GM18519 (cell line): ENCODE measurements around the gene CDC25C.

Experiments
- ATAC-seq: cut with Tn5 transposase; IDR thresholded peaks from one replicate; pipeline ENCODE4 v1.9.1; 2021; ENCODE audit warnings: mild to moderate bottlenecking, moderate library complexity; ENCODE audit not compliant: unreplicated experiment, low FRiP score

The CDC25C gene

DNA sequence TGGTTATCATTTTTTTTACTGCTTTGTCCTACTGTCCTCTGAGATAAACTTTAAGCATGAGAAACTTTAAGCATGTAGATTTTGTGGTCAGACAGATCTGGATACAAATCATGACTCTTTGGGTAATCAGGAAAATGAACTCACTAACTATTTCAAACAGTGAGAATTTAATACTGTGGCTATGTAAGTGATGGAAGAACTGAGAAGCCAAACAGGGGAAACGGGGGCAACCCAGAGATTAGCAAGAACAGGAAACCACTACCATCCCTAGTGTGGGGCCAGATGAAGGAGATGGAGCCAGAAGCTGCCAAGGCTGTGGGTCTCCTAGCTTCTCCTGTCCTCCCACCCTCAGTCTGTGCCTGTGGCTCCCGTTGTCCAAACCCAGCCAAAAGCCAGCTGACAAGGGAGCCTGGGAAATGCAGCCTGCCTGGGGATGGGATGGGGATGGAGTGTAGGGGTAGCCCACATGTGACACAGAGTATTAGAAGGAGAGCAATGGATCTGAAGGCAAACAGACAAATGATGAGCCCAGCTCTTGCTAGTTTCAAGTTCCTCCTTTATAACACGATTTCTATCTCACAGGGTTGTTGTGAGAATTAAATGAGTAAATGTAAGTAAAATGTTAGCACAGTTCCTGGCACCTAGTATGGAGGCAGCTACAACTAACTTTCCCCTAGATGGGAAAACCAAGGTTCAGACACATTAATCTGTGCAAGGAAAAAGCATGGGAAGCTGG is 90.8 kb downstream of the CDC25C start:
- no peak for ATAC-seq

DNA sequence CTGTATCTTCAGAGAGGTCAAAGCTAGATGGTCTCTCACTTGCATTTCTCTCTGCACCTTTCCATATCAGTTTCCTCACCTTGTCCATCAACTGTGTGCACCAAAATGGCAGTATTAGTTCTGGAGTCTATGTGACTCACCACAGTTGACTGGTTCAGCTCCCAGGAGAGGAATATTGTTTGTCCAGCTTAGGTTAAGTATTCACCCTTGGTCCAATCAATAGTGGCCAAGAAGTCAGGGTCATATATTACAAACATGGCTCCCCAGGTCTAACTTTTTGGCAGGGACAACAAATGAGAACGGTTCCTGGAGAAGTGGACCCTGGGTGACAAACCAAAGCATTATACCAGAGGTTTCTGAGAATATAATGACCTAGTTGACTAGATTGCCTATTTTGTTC is 93.6 kb downstream of the CDC25C start:
- ATAC-seq = no peak
